NB4 (cell line): ENCODE results near the gene S100A11.

ENCODE experiments used
- DNase-seq: peaks from one replicate; pipeline ENCODE4 v3.0.0; 2010; ENCODE audit warnings: low read depth
- H3K4me3 ChIP-seq: one replicate; pipeline ENCODE4 v1.5.1; 2011; ENCODE audit warnings: mild to moderate bottlenecking, low read depth, low read length, moderate library complexity
- CTCF ChIP-seq: IDR thresholded peaks from one replicate; pipeline ENCODE4 v1.5.1; 2012; ENCODE audit warnings: low read depth, low read length
- MAX ChIP-seq: IDR thresholded peaks from 2 replicates; pipeline ENCODE4 v1.6.1; 2011; ENCODE audit warnings: low read depth, low read length
- MYC ChIP-seq: IDR thresholded peaks from 2 replicates; pipeline ENCODE4 v1.6.1; 2011; ENCODE audit warnings: low read depth, low read length
- POLR2A ChIP-seq: IDR thresholded peaks from 2 replicates; pipeline ENCODE4 v1.6.1; 2011; ENCODE audit warnings: mild to moderate bottlenecking; ENCODE audit not compliant: insufficient read length; ENCODE audit errors: extremely low read depth

Gene S100A11

GRCh38 chr1:151995774-151996173 is 41.0 kb downstream of the S100A11 start:
- H3K4me3 ChIP-seq, result no peak overlapping the region
- TF ChIP-seq MAX (no peak), CTCF (no peak), MYC (no peak), POLR2A (no peak)
- DNase-seq, result no peak

- no peak overlapping the region for H3K4me3 ChIP-seq
- DNase-seq, result no peak
- no peak for TF ChIP-seq POLR2A
- no peak for TF ChIP-seq MAX
- no peak for TF ChIP-seq MYC
- no peak for TF ChIP-seq CTCF
These were observed 41.8 kb downstream of the S100A11 start for GRCh38 chr1:151994956-151995355.

GRCh38 chr1:151993734-151994496 is 42.9 kb downstream of the S100A11 start, which contains the start of gene S100A10:
S100A10 (minus strand) TSS chr1:151993859; CDS start chr1:151986230, 7,629 bp downstream.
- TF ChIP-seq MAX, result no peak
- TF ChIP-seq CTCF, result no peak
- peak; percentile 50 for TF ChIP-seq POLR2A
- H3K4me3 ChIP-seq, result peak within 1 kb of the TSS; percentile 87
- peak; percentile 86 for DNase-seq

- TF ChIP-seq MYC (no peak), CTCF (no peak), POLR2A (peak; percentile 23), MAX (no peak; the same call in 1 of the 2 replicates)
- peak; percentile 75 for DNase-seq
- peak overlapping the region; percentile 87 for H3K4me3 ChIP-seq
These were observed 43.6 kb downstream of the S100A11 start for GRCh38 chr1:151993084-151993733.

GRCh38 chr1:151992303-151993083 is 44.3 kb downstream of the S100A11 start:
- H3K4me3 ChIP-seq, result peak overlapping the region; percentile 87
- peak; percentile 90 for DNase-seq
- TF ChIP-seq POLR2A (no peak), MAX (peak; percentile 49; the same call in 1 of the 2 replicates)
